HEK293 (cell line): ENCODE measurements around the gene HSD17B12.

Experiments used
- EGR2 ChIP-seq: fragments of 450-650 bp; formaldehyde crosslinking; IDR thresholded peaks from 2 replicates; pipeline ENCODE4 v1.5.1; 2016; ENCODE audit warnings: low read depth, missing biosample characterization, missing genetic modification characterization
- GLIS2 ChIP-seq: fragments of 450-650 bp; formaldehyde crosslinking; IDR thresholded peaks from 2 replicates; pipeline ENCODE4 v1.5.1; 2016; ENCODE audit warnings: missing biosample characterization, missing genetic modification characterization
- HOXA7 ChIP-seq: sonication (generic); formaldehyde crosslinking; IDR thresholded peaks from 2 replicates; pipeline ENCODE4 v1.8.1; 2022; ENCODE audit warnings: missing genetic modification reagents, borderline replicate concordance
- KLF17 ChIP-seq: fragments of 450-650 bp; formaldehyde crosslinking; IDR thresholded peaks from 2 replicates; pipeline ENCODE4 v1.5.1; 2016; ENCODE audit warnings: missing biosample characterization, missing genetic modification characterization
- SP7 ChIP-seq: fragments of 450-650 bp; formaldehyde crosslinking; IDR thresholded peaks from 2 replicates; pipeline ENCODE4 v1.5.1; 2016; ENCODE audit warnings: missing biosample characterization, missing genetic modification characterization
- YY2 ChIP-seq: fragments of 450-650 bp; formaldehyde crosslinking; IDR thresholded peaks from 2 replicates; pipeline ENCODE4 v1.5.1; 2016; ENCODE audit warnings: missing biosample characterization, missing genetic modification characterization
- ZBTB11 ChIP-seq: fragments of 450-650 bp; formaldehyde crosslinking; conservative IDR thresholded peaks from 2 replicates; pipeline ENCODE4 v1.5.1; 2016; ENCODE audit warnings: low read depth, missing biosample characterization, missing genetic modification characterization
- ZBTB20 ChIP-seq: fragments of 450-650 bp; formaldehyde crosslinking; IDR thresholded peaks from 2 replicates; pipeline ENCODE4 v1.5.1; 2016; ENCODE audit warnings: missing biosample characterization, missing genetic modification characterization
- ZBTB8A ChIP-seq: fragments of 450-650 bp; formaldehyde crosslinking; IDR thresholded peaks from 2 replicates; pipeline ENCODE4 v1.5.1; 2016; ENCODE audit warnings: missing biosample characterization, missing genetic modification characterization
- ZIC2 ChIP-seq: fragments of 450-650 bp; formaldehyde crosslinking; IDR thresholded peaks from 2 replicates; pipeline ENCODE4 v1.5.1; 2016; ENCODE audit warnings: missing biosample characterization, missing genetic modification characterization
- ZNF155 ChIP-seq: fragments of 450-650 bp; formaldehyde crosslinking; IDR thresholded peaks from 2 replicates; pipeline ENCODE4 v1.5.1; 2016; ENCODE audit warnings: missing biosample characterization, missing genetic modification characterization
- ZNF2 ChIP-seq: fragments of 450-650 bp; formaldehyde crosslinking; IDR thresholded peaks from 2 replicates; pipeline ENCODE4 v1.5.1; 2016; ENCODE audit warnings: missing biosample characterization, missing genetic modification characterization
- ZNF211 ChIP-seq: fragments of 450-650 bp; formaldehyde crosslinking; IDR thresholded peaks from 2 replicates; pipeline ENCODE4 v1.5.1; 2016; ENCODE audit warnings: low read depth, missing biosample characterization, missing genetic modification characterization
- ZNF24 ChIP-seq: fragments of 450-650 bp; formaldehyde crosslinking; IDR thresholded peaks from 2 replicates; pipeline ENCODE4 v1.5.1; 2016; ENCODE audit warnings: missing biosample characterization, missing genetic modification characterization
- ZNF324 ChIP-seq: fragments of 450-650 bp; formaldehyde crosslinking; IDR thresholded peaks from 2 replicates; pipeline ENCODE4 v1.5.1; 2016; ENCODE audit warnings: missing biosample characterization, missing genetic modification characterization
- ZNF354C ChIP-seq: fragments of 450-650 bp; formaldehyde crosslinking; IDR thresholded peaks from 2 replicates; pipeline ENCODE4 v1.5.1; 2016; ENCODE audit warnings: missing biosample characterization, missing genetic modification characterization, low read depth, borderline replicate concordance
- ZNF394 ChIP-seq: fragments of 450-650 bp; formaldehyde crosslinking; IDR thresholded peaks from 2 replicates; pipeline ENCODE4 v1.5.1; 2016; ENCODE audit warnings: missing biosample characterization, missing genetic modification characterization, mild to moderate bottlenecking, moderate library complexity, borderline replicate concordance
- ZNF416 ChIP-seq: fragments of 450-650 bp; formaldehyde crosslinking; IDR thresholded peaks from 2 replicates; pipeline ENCODE4 v1.5.1; 2016; ENCODE audit warnings: missing biosample characterization, missing genetic modification characterization
- ZNF473 ChIP-seq: fragments of 450-650 bp; formaldehyde crosslinking; IDR thresholded peaks from 2 replicates; pipeline ENCODE4 v1.5.1; 2017; ENCODE audit warnings: missing biosample characterization, missing genetic modification characterization
- ZNF48 ChIP-seq: fragments of 450-650 bp; formaldehyde crosslinking; IDR thresholded peaks from 2 replicates; pipeline ENCODE4 v1.5.1; 2016; ENCODE audit warnings: missing biosample characterization, missing genetic modification characterization
- ZNF660 ChIP-seq: fragments of 450-650 bp; IDR thresholded peaks from 2 replicates; pipeline ENCODE4 v1.5.1; 2018; ENCODE audit warnings: missing biosample characterization, mild to moderate bottlenecking, missing genetic modification characterization
- ZNF677 ChIP-seq: fragments of 450-650 bp; IDR thresholded peaks from 2 replicates; pipeline ENCODE4 v1.5.0; 2018; ENCODE audit warnings: missing biosample characterization, mild to moderate bottlenecking, missing genetic modification characterization, moderate library complexity
- ZNF747 ChIP-seq: fragments of 450-650 bp; formaldehyde crosslinking; IDR thresholded peaks from 2 replicates; pipeline ENCODE4 v1.5.1; 2016; ENCODE audit warnings: missing biosample characterization, missing genetic modification characterization
- ZSCAN5A ChIP-seq: fragments of 450-650 bp; formaldehyde crosslinking; IDR thresholded peaks from 2 replicates; pipeline ENCODE4 v1.5.1; 2016; ENCODE audit warnings: missing biosample characterization, missing genetic modification characterization
- TF ChIP-seq, protein P1 (sequence below): fragments of 450-650 bp; formaldehyde crosslinking; IDR thresholded peaks from 2 replicates; pipeline ENCODE4 v1.5.1; 2016; ENCODE audit warnings: missing biosample characterization, missing genetic modification characterization
- TF ChIP-seq, protein P2 (sequence below): fragments of 450-650 bp; formaldehyde crosslinking; IDR thresholded peaks from 2 replicates; pipeline ENCODE4 v1.5.1; 2016; ENCODE audit warnings: missing biosample characterization, missing genetic modification characterization
- TF ChIP-seq, protein P3 (sequence below): fragments of 450-650 bp; formaldehyde crosslinking; IDR thresholded peaks from 2 replicates; pipeline ENCODE4 v1.5.1; 2016; ENCODE audit warnings: missing biosample characterization, missing genetic modification characterization
- TF ChIP-seq, protein P4 (sequence below): sonication (generic); formaldehyde crosslinking; IDR thresholded peaks from 2 replicates; pipeline ENCODE4 v1.8.1; 2022; ENCODE audit warnings: mild to moderate bottlenecking, moderate library complexity, missing genetic modification reagents

The HSD17B12 gene

GRCh38 chr11:43643898-43644620 is 36.5 kb upstream of the HSD17B12 start (continued):
- TF ChIP-seq ZBTB11 (tag by site-specific recombination) (peak; percentile 43), ZNF660 (tag by site-specific recombination) (peak; percentile 81; the same call in 1 of the 2 replicates), ZNF155 (tag by site-specific recombination) (no peak), ZNF324 (tag by site-specific recombination) (peak; percentile 71; the same call in 1 of the 2 replicates), ZNF2 (tag by site-specific recombination) (no peak; the same call in 1 of the 2 replicates), ZNF24 (tag by site-specific recombination) (0 out of 2 replicates have a peak, but pooled peaks have one; percentile 32), ZNF416 (tag by site-specific recombination) (no peak), ZIC2 (tag by site-specific recombination) (no peak), ZNF473 (no peak), ZNF211 (tag by site-specific recombination) (no peak), ZNF747 (tag by site-specific recombination) (no peak), ZNF394 (tag by site-specific recombination) (0 out of 2 replicates have a peak, but pooled peaks have one; percentile 23), ZNF677 (tag by site-specific recombination) (no peak), ZBTB20 (tag by site-specific recombination) (peak; percentile 68; the same call in 1 of the 2 replicates), EGR2 (tag by site-specific recombination) (no peak), YY2 (tag by site-specific recombination) (peak; percentile 89), SP7 (tag by site-specific recombination) (peak; percentile 44; the same call in 1 of the 2 replicates), ZSCAN5A (tag by site-specific recombination) (no peak), ZNF354C (tag by site-specific recombination) (no peak), ZNF48 (tag by site-specific recombination) (no peak), GLIS2 (tag by site-specific recombination) (no peak), HOXA7 (no peak), ZBTB8A (tag by site-specific recombination) (peak; percentile 33), KLF17 (tag by site-specific recombination) (0 out of 2 replicates have a peak, but pooled peaks have one; percentile 38)
- TF ChIP-seq, protein P1, sequence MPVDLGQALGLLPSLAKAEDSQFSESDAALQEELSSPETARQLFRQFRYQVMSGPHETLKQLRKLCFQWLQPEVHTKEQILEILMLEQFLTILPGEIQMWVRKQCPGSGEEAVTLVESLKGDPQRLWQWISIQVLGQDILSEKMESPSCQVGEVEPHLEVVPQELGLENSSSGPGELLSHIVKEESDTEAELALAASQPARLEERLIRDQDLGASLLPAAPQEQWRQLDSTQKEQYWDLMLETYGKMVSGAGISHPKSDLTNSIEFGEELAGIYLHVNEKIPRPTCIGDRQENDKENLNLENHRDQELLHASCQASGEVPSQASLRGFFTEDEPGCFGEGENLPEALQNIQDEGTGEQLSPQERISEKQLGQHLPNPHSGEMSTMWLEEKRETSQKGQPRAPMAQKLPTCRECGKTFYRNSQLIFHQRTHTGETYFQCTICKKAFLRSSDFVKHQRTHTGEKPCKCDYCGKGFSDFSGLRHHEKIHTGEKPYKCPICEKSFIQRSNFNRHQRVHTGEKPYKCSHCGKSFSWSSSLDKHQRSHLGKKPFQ (tag by site-specific recombination): no peak
- TF ChIP-seq, protein P2, sequence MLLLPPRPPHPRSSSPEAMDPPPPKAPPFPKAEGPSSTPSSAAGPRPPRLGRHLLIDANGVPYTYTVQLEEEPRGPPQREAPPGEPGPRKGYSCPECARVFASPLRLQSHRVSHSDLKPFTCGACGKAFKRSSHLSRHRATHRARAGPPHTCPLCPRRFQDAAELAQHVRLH (tag by site-specific recombination): no peak
- TF ChIP-seq, protein P3, sequence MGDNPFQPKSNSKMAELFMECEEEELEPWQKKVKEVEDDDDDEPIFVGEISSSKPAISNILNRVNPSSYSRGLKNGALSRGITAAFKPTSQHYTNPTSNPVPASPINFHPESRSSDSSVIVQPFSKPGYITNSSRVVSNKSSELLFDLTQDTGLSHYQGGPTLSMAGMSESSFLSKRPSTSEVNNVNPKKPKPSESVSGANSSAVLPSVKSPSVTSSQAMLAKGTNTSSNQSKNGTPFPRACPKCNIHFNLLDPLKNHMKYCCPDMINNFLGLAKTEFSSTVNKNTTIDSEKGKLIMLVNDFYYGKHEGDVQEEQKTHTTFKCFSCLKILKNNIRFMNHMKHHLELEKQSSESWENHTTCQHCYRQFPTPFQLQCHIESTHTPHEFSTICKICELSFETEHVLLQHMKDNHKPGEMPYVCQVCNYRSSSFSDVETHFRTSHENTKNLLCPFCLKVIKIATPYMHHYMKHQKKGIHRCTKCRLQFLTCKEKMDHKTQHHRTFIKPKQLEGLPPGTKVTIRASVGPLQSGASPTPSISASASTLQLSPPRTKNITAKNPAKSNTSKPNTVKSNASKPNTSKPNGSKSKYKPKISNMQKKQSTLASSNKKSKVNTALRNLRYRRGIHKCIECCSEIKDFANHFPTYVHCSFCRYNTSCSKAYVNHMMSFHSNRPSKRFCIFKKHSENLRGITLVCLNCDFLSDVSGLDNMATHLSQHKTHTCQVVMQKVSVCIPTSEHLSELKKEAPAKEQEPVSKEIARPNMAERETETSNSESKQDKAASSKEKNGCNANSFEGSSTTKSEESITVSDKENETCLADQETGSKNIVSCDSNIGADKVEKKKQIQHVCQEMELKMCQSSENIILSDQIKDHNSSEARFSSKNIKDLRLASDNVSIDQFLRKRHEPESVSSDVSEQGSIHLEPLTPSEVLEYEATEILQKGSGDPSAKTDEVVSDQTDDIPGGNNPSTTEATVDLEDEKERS (tag by site-specific recombination): no peak
- TF ChIP-seq, protein P4, sequence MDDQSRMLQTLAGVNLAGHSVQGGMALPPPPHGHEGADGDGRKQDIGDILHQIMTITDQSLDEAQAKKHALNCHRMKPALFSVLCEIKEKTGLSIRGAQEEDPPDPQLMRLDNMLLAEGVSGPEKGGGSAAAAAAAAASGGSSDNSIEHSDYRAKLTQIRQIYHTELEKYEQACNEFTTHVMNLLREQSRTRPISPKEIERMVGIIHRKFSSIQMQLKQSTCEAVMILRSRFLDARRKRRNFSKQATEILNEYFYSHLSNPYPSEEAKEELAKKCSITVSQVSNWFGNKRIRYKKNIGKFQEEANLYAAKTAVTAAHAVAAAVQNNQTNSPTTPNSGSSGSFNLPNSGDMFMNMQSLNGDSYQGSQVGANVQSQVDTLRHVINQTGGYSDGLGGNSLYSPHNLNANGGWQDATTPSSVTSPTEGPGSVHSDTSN (CRISPR knock-in tag): 0 out of 2 replicates have a peak, but pooled peaks have one; percentile 75
